Ectodermal cell (in vitro differentiated cells): ENCODE data around the gene GALNTL6.

Experiments used
- H3K27ac ChIP-seq: 2 replicates; pipeline ENCODE4 v1.7.0; 2013; ENCODE audit warnings: mild to moderate bottlenecking, low read depth, low read length; ENCODE audit not compliant: insufficient read depth, poor library complexity, severe bottlenecking
- H3K27me3 ChIP-seq: 2 replicates; pipeline ENCODE4 v1.7.0; 2013; ENCODE audit warnings: mild to moderate bottlenecking, low read length; ENCODE audit not compliant: insufficient read depth, control insufficient read depth, poor library complexity, severe bottlenecking
- H3K36me3 ChIP-seq: one replicate; pipeline ENCODE4 v1.7.0; 2013; ENCODE audit warnings: low read length; ENCODE audit not compliant: control insufficient read depth, insufficient read depth
- H3K4me1 ChIP-seq: one replicate; pipeline ENCODE4 v1.7.0; 2013; ENCODE audit warnings: low read length; ENCODE audit not compliant: control insufficient read depth, insufficient read depth
- H3K4me3 ChIP-seq: 2 replicates; pipeline ENCODE4 v1.7.0; 2013; ENCODE audit warnings: low read depth, low read length, control low read depth; ENCODE audit not compliant: insufficient read depth
- H3K9me3 ChIP-seq: 2 replicates; pipeline ENCODE4 v1.7.0; 2013; ENCODE audit warnings: mild to moderate bottlenecking, low read length, moderate library complexity; ENCODE audit not compliant: control insufficient read depth
- WGBS, 2 experiments: methylation state at CpG; one replicate each; pipeline ENCODE4 v1.1.7; 2013; ENCODE audit warnings: missing lambda C conversion rate in 2 of 2; 5-methylcytosine and 5-hydroxymethylcytosine counted together

The GALNTL6 gene

DNA sequence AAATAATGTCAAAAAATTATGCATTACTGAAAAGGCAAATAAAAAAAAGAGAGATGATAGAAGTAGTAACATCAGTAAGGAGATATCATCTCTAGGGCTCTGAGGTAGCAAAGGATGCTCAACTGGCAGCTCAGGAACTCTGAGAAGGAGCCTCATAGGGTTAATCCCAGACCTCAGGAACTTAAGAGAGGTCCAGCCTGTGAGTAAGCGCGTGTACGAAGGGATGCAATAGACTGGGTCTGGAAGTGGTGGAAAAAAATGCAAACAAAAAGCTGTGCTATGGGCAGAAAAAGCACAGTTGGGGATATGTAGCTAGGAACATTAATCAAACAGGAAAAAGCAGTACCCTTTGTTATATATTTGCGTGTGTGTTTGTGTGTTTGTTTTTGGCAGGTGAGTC lies 282.0 kb downstream of the GALNTL6 start:
- Histone ChIP-seq H3K4me3 (no peak overlapping the region), H3K36me3 (no peaks in the 10 kb centered on the region), H3K4me1 (no peaks in the 10 kb centered on the region), H3K9me3 (no peaks in the 10 kb centered on the region), H3K27me3 (no peaks in the 10 kb centered on the region), H3K27ac (no peak overlapping the region)
- 81 to 84% methylated on average over 4 of the region's 4 CpGs for WGBS, 2 experiments

DNA sequence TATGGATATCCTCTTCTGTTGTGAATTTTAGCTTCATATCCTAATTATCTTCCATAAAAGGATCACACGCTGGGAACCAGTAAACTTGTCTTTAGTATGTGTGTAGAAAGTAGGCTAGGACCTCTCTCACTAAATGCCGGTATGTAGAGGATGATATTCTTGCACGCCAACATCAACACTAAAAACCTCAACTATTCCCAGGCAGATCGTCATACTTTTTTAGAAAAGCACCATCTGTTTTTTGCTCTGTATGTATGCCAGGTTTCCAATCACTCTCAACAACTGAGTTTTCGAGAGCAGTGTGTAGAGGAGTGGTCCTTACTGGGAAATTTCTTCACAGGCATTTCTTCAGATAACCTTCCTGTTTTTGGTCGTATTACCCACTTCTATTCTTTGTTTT lies 283.6 kb downstream of the GALNTL6 start:
- Histone ChIP-seq H3K4me1 (no peaks in the 10 kb centered on the region), H3K27ac (no peak overlapping the region), H3K36me3 (no peaks in the 10 kb centered on the region), H3K27me3 (no peaks in the 10 kb centered on the region), H3K9me3 (no peaks in the 10 kb centered on the region), H3K4me3 (no peak overlapping the region)
- 93 to 94% methylated on average over 3 to 5 of the region's 6 CpGs for WGBS, 2 experiments

DNA sequence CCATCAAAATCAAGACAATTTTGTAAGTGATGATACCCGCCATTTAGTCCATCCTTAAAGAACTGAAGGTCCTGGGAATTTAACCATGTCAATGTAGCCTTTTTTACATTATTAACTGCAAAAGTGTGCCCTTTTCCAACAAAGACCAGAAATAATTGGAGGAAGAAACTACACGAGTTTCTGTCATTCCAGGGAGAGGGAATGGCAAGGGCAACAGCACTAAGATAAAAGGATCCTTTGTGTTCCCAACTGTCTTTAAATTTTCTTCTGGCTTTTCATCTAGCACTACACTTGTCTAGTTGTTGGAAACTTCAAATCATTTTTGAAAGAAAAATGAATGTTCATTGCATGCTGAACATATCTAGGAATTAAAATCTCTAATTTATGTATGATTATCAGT lies 286.2 kb downstream of the GALNTL6 start:
- H3K4me3 ChIP-seq, result no peak overlapping the region
- WGBS, 2 experiments, result 81 to 85% methylated on average over 2 of the region's 2 CpGs

DNA sequence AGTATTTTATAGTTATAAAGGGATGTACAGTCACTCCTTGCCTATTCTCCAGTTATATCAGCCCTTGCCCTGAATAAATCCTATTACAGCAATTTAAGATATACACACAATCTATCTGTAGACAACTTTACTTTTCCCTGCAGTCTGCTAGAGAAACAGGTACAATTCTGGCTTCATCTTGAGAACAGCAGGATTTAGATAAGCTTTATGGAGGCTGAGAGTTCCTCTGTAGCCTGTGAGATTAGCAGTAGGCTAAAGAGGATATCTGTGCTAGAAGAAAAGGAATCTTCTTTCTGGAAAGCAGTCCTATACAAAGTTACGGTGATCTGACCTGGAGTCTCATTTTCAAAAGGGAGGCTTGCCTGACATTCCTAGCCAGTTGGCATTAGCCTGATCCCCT lies 290.3 kb downstream of the GALNTL6 start:
- H3K36me3 ChIP-seq, result no peaks in the 10 kb centered on the region
- no peak overlapping the region for H3K27ac ChIP-seq
- WGBS, 2 experiments, result 87 to 93% methylated on average over 1 of the region's 1 CpG
- H3K27me3 ChIP-seq, result no peaks in the 10 kb centered on the region
- no peaks in the 10 kb centered on the region for H3K9me3 ChIP-seq
- H3K4me3 ChIP-seq, result no peak overlapping the region
- H3K4me1 ChIP-seq, result no peaks in the 10 kb centered on the region

More for the DNA sequence above, 286.2 kb downstream of the GALNTL6 start:
- no peaks in the 10 kb centered on the region for H3K4me1 ChIP-seq
- no peaks in the 10 kb centered on the region for H3K36me3 ChIP-seq
- H3K9me3 ChIP-seq, result no peaks in the 10 kb centered on the region
- H3K27ac ChIP-seq, result no peak overlapping the region
- no peaks in the 10 kb centered on the region for H3K27me3 ChIP-seq

DNA sequence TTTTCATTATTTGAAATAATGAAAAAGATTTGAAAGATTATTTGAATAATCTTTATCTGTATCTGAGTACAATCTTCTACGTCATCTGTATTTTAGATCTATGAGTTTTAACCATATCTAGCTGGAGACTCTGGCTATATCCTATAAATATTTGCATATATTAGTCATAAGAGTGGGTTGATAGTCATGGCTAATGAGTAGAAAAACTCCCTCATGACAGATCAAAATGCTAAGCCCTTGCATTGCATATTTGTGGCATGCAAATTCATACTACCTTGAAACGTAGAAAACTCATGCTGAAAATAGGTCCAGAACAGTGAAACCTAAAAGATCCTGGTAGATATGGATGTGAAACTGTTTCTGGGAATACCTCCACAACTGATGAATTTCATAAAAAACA lies 291.3 kb downstream of the GALNTL6 start:
- WGBS, 2 experiments, result 90 to 100% methylated on average over 1 of the region's 2 CpGs
- H3K4me3 ChIP-seq, result no peak overlapping the region
- H3K27ac ChIP-seq, result no peak overlapping the region
- H3K27me3 ChIP-seq, result no peaks in the 10 kb centered on the region
- H3K36me3 ChIP-seq, result no peaks in the 10 kb centered on the region
- no peaks in the 10 kb centered on the region for H3K4me1 ChIP-seq
- H3K9me3 ChIP-seq, result no peaks in the 10 kb centered on the region

DNA sequence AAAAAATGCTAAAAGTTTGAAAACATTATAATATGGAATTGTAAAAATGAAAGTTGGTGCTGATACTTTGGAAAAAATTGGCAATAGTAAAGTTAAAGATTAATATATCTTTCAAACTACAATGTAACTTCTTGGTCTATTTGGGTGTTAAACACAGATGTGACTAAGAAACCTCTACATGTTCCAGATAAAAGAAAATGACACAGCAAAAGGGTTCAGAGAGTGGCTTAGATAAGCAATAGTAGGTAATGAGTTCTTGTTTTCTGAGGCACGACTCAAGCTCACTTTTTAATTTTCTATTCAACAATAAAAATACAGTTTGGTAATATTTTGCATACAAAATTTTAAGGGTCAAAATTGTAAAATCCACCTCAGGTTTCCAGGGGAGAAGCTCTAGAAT lies 292.7 kb downstream of the GALNTL6 start:
- Histone ChIP-seq H3K27me3 (no peaks in the 10 kb centered on the region), H3K9me3 (no peaks in the 10 kb centered on the region), H3K36me3 (no peaks in the 10 kb centered on the region), H3K4me3 (no peak overlapping the region), H3K4me1 (no peaks in the 10 kb centered on the region), H3K27ac (no peak overlapping the region)
- WGBS, 2 experiments, result no CpG with 5 or more reads among the region's 1 CpG

DNA sequence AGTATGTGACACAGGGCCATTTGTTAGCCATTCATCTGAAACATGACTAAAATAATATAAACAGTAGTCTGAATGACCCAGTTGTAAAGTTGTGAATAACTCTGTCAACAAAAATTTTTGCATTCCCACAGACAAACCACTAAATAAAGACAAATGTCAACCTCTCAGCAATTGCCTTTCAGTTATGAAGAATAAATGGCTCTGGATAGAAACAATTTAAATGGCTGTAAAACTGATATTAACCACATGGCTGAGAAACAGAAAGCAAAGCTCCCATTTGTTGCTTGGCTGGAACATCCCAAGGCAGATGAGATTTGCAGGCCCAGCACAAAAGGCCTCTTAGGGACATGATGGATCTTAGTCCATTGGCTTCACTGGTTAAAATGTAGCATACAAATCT lies 296.3 kb downstream of the GALNTL6 start:
- no peak overlapping the region for H3K4me3 ChIP-seq
- no peaks in the 10 kb centered on the region for H3K27me3 ChIP-seq
- H3K27ac ChIP-seq, result no peak overlapping the region
- no peaks in the 10 kb centered on the region for H3K36me3 ChIP-seq
- H3K9me3 ChIP-seq, result no peaks in the 10 kb centered on the region
- H3K4me1 ChIP-seq, result no peaks in the 10 kb centered on the region

DNA sequence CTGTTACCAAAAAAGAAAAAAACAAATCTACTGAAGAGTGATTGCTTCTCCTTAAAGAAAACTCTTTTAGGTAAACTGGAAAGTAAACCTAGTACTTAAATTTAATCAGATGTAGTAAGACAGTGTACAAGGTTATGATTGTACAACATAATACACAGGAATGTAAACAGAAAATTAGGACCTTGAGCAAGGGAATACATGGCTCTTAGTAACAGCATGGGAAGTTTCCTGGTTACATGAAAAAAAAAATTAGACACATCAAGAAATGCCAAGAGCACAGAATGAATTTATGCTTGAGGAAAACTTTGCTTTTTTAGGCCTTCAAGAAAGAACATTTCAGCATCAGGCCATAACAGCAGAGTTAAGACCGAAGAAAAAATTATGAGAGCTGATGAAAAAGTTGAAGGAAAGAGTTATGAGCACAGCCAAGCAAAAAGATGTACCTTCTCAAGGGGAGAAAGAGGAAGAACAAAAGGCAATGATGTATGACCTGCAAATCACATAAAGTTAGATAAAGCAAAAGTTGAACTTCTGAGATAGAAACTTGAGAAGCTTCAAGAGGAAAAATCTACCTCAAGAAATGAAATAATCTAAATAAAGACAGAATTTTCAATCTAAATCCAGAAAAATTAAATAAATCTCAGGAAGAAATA lies 311.6 kb downstream of the GALNTL6 start:
- H3K36me3 ChIP-seq, result no peaks in the 10 kb centered on the region
- WGBS, 2 experiments, result 95 to 100% methylated on average over 1 of the region's 1 CpG
- H3K4me3 ChIP-seq, result no peak overlapping the region

DNA sequence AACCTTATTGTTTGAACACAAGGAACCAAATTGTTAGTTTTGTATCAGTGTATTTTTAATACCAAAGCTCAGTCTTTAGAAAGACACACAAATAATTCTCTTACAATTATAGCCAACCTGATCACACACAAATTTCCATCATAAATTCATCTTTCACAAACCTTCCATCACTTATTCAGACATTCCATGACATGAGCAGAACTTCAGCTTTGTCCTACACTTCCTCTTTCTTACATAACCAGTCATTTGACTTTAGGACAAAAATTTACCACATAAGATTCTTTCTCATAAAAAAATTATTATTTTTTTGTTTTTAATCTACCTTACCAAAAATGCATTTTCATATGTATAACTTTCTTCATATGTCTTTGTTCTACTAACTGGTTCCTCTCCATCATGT lies 312.2 kb downstream of the GALNTL6 start:
- Histone ChIP-seq H3K36me3 (no peaks in the 10 kb centered on the region), H3K4me1 (no peaks in the 10 kb centered on the region), H3K27me3 (no peaks in the 10 kb centered on the region), H3K27ac (no peak overlapping the region), H3K9me3 (no peaks in the 10 kb centered on the region), H3K4me3 (no peak overlapping the region)

More for the DNA sequence above, 311.6 kb downstream of the GALNTL6 start:
- no peaks in the 10 kb centered on the region for H3K9me3 ChIP-seq
- H3K27ac ChIP-seq, result no peak overlapping the region
- no peaks in the 10 kb centered on the region for H3K27me3 ChIP-seq
- H3K4me1 ChIP-seq, result no peaks in the 10 kb centered on the region

DNA sequence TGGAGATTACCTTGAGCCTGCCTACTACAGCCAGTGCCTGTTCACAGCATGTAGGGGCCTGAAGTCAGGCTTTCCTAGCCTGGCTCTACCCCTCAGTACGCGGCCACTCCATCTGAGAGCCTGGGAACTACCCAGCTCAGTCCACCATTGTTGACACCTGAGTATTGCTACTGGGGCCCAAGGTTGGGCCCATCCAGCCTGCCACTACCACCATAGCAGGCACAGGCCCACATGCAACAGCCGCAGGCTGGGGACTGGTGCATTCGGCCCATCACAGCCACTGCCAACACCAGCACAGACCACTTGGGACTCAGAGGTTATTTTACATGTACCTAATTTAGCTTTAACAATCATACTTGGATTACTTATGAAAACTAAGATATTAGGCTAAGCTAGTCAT lies 314.0 kb downstream of the GALNTL6 start:
- 93 to 97% methylated on average over 4 of the region's 4 CpGs for WGBS, 2 experiments

DNA sequence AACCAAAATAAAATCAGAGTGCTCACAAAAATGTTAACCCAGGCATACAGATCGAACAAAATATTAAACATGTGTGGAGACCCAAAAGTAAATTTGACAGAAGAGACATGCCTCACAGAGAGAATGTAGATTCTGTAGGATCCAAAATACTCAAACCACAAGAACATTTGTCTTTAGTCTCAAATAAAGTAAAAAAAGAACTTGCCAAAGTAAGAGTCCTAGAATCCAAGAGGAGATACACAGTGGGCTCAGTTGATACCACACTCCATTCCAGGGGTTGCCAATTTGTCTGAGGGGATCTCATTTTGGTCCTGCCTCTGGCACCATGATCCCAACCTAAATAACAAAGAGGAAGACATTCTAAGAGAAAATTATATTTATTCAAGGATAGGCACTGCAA lies 316.4 kb downstream of the GALNTL6 start:
- no peaks in the 10 kb centered on the region for H3K36me3 ChIP-seq
- 85 to 100% methylated on average over 1 of the region's 1 CpG for WGBS, 2 experiments
- H3K4me3 ChIP-seq, result no peak overlapping the region
- no peaks in the 10 kb centered on the region for H3K9me3 ChIP-seq
- H3K27ac ChIP-seq, result no peak overlapping the region
- no peaks in the 10 kb centered on the region for H3K27me3 ChIP-seq
- no peaks in the 10 kb centered on the region for H3K4me1 ChIP-seq

More for the DNA sequence above, 314.0 kb downstream of the GALNTL6 start:
- Histone ChIP-seq H3K36me3 (no peaks in the 10 kb centered on the region), H3K27me3 (no peaks in the 10 kb centered on the region), H3K9me3 (no peaks in the 10 kb centered on the region), H3K27ac (no peak overlapping the region), H3K4me1 (no peaks in the 10 kb centered on the region), H3K4me3 (no peak overlapping the region)
